Renal cortical epithelial cell (primary cell): ENCODE results near the gene IL20RA. TPM values are rescaled to one million over a fixed set of nuclear protein-coding genes. Genes with fewer than 3 reads are reported as not detected.

Source experiments
- total RNA-seq: library from RNA; depleted of rRNA; stranded (reverse); fragments of >200 nt; gene quantifications from 2 replicates; pipeline ENCODE4 v1.2.3, GENCODE V29; 2014

The IL20RA gene
- total RNA-seq, 1 donor from 2014 or later = not detected

Other genes starting within 250 kb of the IL20RA start
- gene PEX7, start 222.4 kb downstream of the IL20RA start, total RNA-seq = 12.3 and 15.2 TPM in 2 replicates
- gene SLC35D3, start 122.7 kb downstream of the IL20RA start, total RNA-seq = not detected in 2 replicates
- gene IL22RA2, start 128.7 kb upstream of the IL20RA start, total RNA-seq = not detected in 2 replicates
- gene IFNGR1, start 174.4 kb upstream of the IL20RA start, total RNA-seq = 124 and 143 TPM in 2 replicates